GM21723 (cell line): ENCODE results near the gene FXN.

Experiments
- ATAC-seq: cut with Tn5 transposase; IDR thresholded peaks from one replicate; pipeline ENCODE4 v1.9.1; 2021; ENCODE audit warnings: mild to moderate bottlenecking, moderate library complexity; ENCODE audit not compliant: unreplicated experiment

The FXN gene

GRCh38 chr9:69137311-69137710 is 101.8 kb downstream of the FXN start:
- ATAC-seq: no peak

GRCh38 chr9:69139596-69139995 is 104.0 kb downstream of the FXN start:
- no peak for ATAC-seq

- no peak for ATAC-seq
Measured at GRCh38 chr9:69140123-69140735, 104.7 kb downstream of the FXN start.

- ATAC-seq: no peak
Measured at GRCh38 chr9:69141851-69142250, 106.3 kb downstream of the FXN start.

GRCh38 chr9:69143291-69143690 is 107.7 kb downstream of the FXN start:
- no peak for ATAC-seq

GRCh38 chr9:69145144-69145715 is 109.7 kb downstream of the FXN start:
- no peak for ATAC-seq

- no peak for ATAC-seq
Measured at GRCh38 chr9:69147041-69147834, 111.7 kb downstream of the FXN start.

GRCh38 chr9:69149321-69149807 is 113.8 kb downstream of the FXN start:
- ATAC-seq: no peak
